Measurements from ENCODE around the gene PHKB.

DNA sequence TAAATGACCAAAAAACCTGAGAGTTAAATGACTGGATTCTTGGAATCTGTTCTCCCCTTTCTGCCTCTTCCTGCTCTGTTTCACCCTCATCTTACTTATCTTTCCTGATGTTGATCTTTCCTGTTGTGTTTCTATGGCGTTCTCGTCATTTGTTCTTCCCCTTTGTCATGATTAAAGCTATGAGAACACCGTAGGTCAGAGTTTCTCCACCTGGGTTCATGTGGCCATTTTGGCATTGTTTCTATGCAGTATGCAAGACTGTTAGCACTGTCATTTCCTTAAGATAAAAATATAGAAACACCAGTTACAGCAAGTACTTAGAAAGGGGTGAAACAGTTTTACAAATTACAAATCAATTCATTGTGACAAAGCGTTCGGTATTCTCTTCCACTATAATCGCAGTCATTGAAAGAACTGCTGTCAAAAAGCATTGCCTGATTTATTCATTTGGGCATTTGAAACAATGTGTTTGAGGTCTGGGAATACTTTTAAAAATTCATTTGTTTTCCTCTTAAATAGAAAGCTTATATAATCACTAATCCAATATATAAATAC is 166.0 kb downstream of the PHKB start:
- TF ChIP-seq POLR2AphosphoS5 (IDR thresholded peaks at IDR 0.05) (no peak), EP300 (conservative IDR thresholded peaks at IDR 0.05; ENCODE audit: poor library complexity, severe bottlenecking) (no peak)
- TF ChIP-seq, protein P1, sequence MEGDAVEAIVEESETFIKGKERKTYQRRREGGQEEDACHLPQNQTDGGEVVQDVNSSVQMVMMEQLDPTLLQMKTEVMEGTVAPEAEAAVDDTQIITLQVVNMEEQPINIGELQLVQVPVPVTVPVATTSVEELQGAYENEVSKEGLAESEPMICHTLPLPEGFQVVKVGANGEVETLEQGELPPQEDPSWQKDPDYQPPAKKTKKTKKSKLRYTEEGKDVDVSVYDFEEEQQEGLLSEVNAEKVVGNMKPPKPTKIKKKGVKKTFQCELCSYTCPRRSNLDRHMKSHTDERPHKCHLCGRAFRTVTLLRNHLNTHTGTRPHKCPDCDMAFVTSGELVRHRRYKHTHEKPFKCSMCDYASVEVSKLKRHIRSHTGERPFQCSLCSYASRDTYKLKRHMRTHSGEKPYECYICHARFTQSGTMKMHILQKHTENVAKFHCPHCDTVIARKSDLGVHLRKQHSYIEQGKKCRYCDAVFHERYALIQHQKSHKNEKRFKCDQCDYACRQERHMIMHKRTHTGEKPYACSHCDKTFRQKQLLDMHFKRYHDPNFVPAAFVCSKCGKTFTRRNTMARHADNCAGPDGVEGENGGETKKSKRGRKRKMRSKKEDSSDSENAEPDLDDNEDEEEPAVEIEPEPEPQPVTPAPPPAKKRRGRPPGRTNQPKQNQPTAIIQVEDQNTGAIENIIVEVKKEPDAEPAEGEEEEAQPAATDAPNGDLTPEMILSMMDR (IDR thresholded peaks at IDR 0.05; ENCODE audit: poor library complexity, severe bottlenecking) = no peak
